Upper lobe of left lung (tissue), 4 donors: Measurements from ENCODE around the gene OIT3.
"Not testable (repeated sequence)": the region's sequence is repeated elsewhere in the genome, so short reads cannot be mapped to it uniquely, and the experiment has no call there.

Source experiments
- EP300 ChIP-seq, 4 donors: sonication (generic); formaldehyde crosslinking; IDR thresholded peaks; one replicate each; pipeline ENCODE4 v1.5.1; 2017; ENCODE audit warnings: antibody characterized with exemption in 4 of 4, control low read depth in 2 of 4
- POLR2A ChIP-seq, 4 donors: fragments of 450-650 bp; IDR thresholded peaks; one replicate each; pipeline ENCODE4 v1.5.1; 2016 to 2017; ENCODE audit warnings: antibody characterized with exemption in 4 of 4, mild to moderate bottlenecking in 2 of 4
- POLR2AphosphoS5 ChIP-seq, 2 donors: sonication (generic); formaldehyde crosslinking; IDR thresholded peaks; one replicate each; pipeline ENCODE4 v1.5.1; 2017; ENCODE audit warnings: antibody characterized with exemption in 2 of 2
- TF ChIP-seq, protein P1 (sequence below), 6 experiments: fragments of 450-650 bp in 4 of 6; fragments of 200-600 bp in 2 of 6; sonication (generic) in 2 of 6; IDR thresholded peaks; one replicate each; pipeline ENCODE4 v1.5.1; 2016 to 2019; ENCODE audit warnings: antibody characterized with exemption in 6 of 6

DNA sequence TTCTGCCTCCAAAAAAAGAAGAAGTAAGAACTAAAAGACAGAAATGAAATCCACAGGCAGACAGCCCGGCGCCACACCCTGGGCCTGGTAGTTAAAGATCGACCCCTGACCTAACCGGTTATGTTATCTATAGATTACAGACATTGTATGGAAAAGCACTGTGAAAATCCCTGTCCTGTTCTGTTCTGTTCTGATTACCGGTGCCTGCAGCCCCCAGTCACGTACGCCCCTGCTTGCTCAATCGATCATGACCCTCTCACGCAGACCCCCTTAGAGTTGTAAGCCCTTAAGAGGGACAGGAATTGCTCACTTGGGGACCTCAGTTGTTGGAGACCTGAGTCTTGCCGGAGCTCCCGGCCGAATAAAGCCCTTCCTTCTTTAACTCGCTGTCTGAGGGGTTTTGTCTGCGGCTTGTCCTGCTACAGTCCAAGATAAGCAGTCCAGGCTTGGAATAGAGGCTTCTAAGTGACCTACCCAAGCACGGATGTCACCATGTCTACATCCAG lies 10.5 kb downstream of the OIT3 start:
- TF ChIP-seq, protein P1, sequence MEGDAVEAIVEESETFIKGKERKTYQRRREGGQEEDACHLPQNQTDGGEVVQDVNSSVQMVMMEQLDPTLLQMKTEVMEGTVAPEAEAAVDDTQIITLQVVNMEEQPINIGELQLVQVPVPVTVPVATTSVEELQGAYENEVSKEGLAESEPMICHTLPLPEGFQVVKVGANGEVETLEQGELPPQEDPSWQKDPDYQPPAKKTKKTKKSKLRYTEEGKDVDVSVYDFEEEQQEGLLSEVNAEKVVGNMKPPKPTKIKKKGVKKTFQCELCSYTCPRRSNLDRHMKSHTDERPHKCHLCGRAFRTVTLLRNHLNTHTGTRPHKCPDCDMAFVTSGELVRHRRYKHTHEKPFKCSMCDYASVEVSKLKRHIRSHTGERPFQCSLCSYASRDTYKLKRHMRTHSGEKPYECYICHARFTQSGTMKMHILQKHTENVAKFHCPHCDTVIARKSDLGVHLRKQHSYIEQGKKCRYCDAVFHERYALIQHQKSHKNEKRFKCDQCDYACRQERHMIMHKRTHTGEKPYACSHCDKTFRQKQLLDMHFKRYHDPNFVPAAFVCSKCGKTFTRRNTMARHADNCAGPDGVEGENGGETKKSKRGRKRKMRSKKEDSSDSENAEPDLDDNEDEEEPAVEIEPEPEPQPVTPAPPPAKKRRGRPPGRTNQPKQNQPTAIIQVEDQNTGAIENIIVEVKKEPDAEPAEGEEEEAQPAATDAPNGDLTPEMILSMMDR (IDR thresholded peaks at IDR 0.05), result not testable (repeated sequence)
- not testable (repeated sequence) for TF ChIP-seq POLR2A, POLR2AphosphoS5, EP300 (IDR thresholded peaks at IDR 0.05)
